B cell (primary cell): Measurements from ENCODE around the gene ZNRF2.

Source experiments
- EZH2 ChIP-seq: IDR thresholded peaks from 2 replicates; pipeline ENCODE4 v1.6.1; 2012; ENCODE audit warnings: borderline replicate concordance, low read depth, mild to moderate bottlenecking, moderate library complexity, low read length; ENCODE audit not compliant: insufficient read depth, poor library complexity, severe bottlenecking
- TF ChIP-seq, protein P1 (sequence below): fragments of 200-600 bp; IDR thresholded peaks from one replicate; pipeline ENCODE4 v1.8.0; 2022; ENCODE audit warnings: antibody characterized with exemption, mild to moderate bottlenecking

DNA sequence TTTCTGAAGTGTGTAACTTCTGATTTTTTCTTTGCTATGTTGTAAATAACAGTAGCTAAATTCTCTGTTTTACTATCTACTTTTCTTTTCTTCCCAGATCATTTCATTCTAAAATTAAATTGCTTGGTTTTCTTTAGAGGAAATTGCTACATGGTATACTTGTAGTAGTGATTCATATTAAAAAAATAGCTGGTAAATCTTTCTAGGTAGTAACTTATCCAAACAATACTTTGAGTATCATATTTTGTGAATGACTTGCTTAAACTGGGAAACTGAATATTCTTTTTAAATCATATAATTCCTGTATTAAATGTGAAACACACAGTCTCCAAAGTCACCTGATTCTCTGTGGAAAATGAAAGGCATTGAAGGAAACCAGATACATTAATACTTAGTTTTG lies 85.5 kb downstream of the ZNRF2 start:
- TF ChIP-seq, protein P1, sequence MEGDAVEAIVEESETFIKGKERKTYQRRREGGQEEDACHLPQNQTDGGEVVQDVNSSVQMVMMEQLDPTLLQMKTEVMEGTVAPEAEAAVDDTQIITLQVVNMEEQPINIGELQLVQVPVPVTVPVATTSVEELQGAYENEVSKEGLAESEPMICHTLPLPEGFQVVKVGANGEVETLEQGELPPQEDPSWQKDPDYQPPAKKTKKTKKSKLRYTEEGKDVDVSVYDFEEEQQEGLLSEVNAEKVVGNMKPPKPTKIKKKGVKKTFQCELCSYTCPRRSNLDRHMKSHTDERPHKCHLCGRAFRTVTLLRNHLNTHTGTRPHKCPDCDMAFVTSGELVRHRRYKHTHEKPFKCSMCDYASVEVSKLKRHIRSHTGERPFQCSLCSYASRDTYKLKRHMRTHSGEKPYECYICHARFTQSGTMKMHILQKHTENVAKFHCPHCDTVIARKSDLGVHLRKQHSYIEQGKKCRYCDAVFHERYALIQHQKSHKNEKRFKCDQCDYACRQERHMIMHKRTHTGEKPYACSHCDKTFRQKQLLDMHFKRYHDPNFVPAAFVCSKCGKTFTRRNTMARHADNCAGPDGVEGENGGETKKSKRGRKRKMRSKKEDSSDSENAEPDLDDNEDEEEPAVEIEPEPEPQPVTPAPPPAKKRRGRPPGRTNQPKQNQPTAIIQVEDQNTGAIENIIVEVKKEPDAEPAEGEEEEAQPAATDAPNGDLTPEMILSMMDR = no peak
- no peak for TF ChIP-seq EZH2
